GM12891 (cell line): ENCODE results near the gene ORAI3.

Source experiments
- DNase-seq: peaks from one replicate; pipeline ENCODE4 v3.0.0; 2011; ENCODE audit warnings: low spot score; ENCODE audit not compliant: insufficient read length
- FAIRE-seq: peaks from 2 replicates; lab custom pipeline; 2011; peaks lifted over from hg19 to GRCh38; lab: Jason Lieb, UNC
- PAX5 ChIP-seq: IDR thresholded peaks from 2 replicates; pipeline ENCODE4 v1.6.1; 2011; ENCODE audit warnings: low read length, moderate library complexity, mild to moderate bottlenecking; ENCODE audit not compliant: insufficient read depth, severe bottlenecking
- POLR2A ChIP-seq: IDR thresholded peaks from 2 replicates; pipeline ENCODE4 v1.6.1; 2011; ENCODE audit warnings: low read depth, low read length, control low read depth
- POLR2AphosphoS5 ChIP-seq: IDR thresholded peaks from 2 replicates; pipeline ENCODE4 v1.6.1; 2011; ENCODE audit warnings: low read depth, low read length, control low read depth
- POU2F2 ChIP-seq: IDR thresholded peaks from 2 replicates; pipeline ENCODE4 v1.6.1; 2011; ENCODE audit warnings: low read depth, mild to moderate bottlenecking, control low read depth, low read length, moderate library complexity
- SPI1 ChIP-seq: IDR thresholded peaks from 2 replicates; pipeline ENCODE4 v1.6.1; 2011; ENCODE audit warnings: low read depth, low read length, control low read depth
- TAF1 ChIP-seq: IDR thresholded peaks from 2 replicates; pipeline ENCODE4 v1.6.1; 2011; ENCODE audit warnings: low read depth, low read length, control low read depth

Gene ORAI3

GRCh38 chr16:30996324-30996984, 47.6 kb downstream of the ORAI3 start:
- no peak for FAIRE-seq
- DNase-seq, result no peak
- TF ChIP-seq POLR2AphosphoS5, result no peak
- TF ChIP-seq PAX5, result no peak
- TF ChIP-seq POLR2A, result no peak
- TF ChIP-seq SPI1, result no peak
- no peak for TF ChIP-seq POU2F2
- TF ChIP-seq TAF1, result no peak

- DNase-seq (peak; percentile 100), FAIRE-seq (peak; percentile 78)
- TF ChIP-seq POLR2A, result peak; percentile 68; the same call in 1 of the 2 replicates
- no peak for TF ChIP-seq PAX5
- no peak for TF ChIP-seq TAF1
- TF ChIP-seq POLR2AphosphoS5, result peak; percentile 62; the same call in 1 of the 2 replicates
- no peak for TF ChIP-seq SPI1
- 0 out of 2 replicates have a peak, but pooled peaks have one; percentile 8 for TF ChIP-seq POU2F2
These were observed 48.3 kb downstream of the ORAI3 start for GRCh38 chr16:30996985-30997724.

- TF ChIP-seq POLR2A (no peak), SPI1 (no peak), TAF1 (no peak), POU2F2 (no peak), PAX5 (no peak), POLR2AphosphoS5 (no peak)
- DNase-seq, result no peak
- no peak for FAIRE-seq
These were observed 49.1 kb downstream of the ORAI3 start for GRCh38 chr16:30997725-30998711.

GRCh38 chr16:30998852-30999761, 50.2 kb downstream of the ORAI3 start:
- FAIRE-seq (no peak), DNase-seq (no peak)
- TF ChIP-seq TAF1 (no peak), POLR2AphosphoS5 (no peak), PAX5 (no peak), SPI1 (no peak), POU2F2 (no peak), POLR2A (no peak)

GRCh38 chr16:31000671-31001382, 52.0 kb downstream of the ORAI3 start:
- no peak for DNase-seq
- TF ChIP-seq POU2F2 (no peak), SPI1 (no peak), POLR2A (no peak), POLR2AphosphoS5 (no peak), PAX5 (no peak), TAF1 (no peak)
- no peak for FAIRE-seq

GRCh38 chr16:31001507-31002249, 52.8 kb downstream of the ORAI3 start:
- TF ChIP-seq POLR2AphosphoS5 (no peak), POU2F2 (no peak), TAF1 (no peak), POLR2A (no peak), PAX5 (no peak), SPI1 (no peak)
- FAIRE-seq, result no peak
- DNase-seq, result no peak

- DNase-seq (no peak), FAIRE-seq (no peak)
- no peak for TF ChIP-seq PAX5
- TF ChIP-seq TAF1, result no peak
- TF ChIP-seq POLR2AphosphoS5, result no peak
- TF ChIP-seq POU2F2, result no peak
- no peak for TF ChIP-seq SPI1
- no peak for TF ChIP-seq POLR2A
These were observed 53.4 kb downstream of the ORAI3 start for GRCh38 chr16:31002250-31002700.
